ENCODE data around the gene SLIT3. TPM values are rescaled to one million over a fixed set of nuclear protein-coding genes. Genes with fewer than 3 reads are reported as not detected.

Gene SLIT3
- total RNA-seq, 1 donor from 2014 or later, result under 0.01 TPM

DNA sequence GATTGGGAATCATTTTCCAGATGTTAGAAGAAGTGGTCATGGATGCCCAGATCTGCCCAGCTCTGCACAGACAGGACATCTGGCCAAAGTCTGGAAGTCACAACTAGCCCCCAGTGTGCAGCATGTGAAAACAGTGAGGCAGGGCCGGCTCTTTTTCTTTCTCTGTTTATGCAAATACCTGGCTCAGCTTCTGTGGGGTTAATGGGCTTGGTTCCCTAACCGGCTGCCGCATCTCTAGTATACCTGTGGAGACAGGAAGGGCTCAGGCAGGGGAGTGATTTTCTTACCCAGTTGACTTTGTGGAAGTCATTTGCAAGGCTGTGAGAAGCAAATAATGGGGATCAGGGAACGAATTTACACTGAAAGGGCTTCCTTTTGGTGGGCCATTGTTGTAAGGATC, 467.0 kb downstream of the SLIT3 start:
- no peak for DNase-seq (ENCODE audit: low read depth in 2 of 2)

- DNase-seq (ENCODE audit: low read depth in 2 of 2), result peak in 1 of 2 donors; percentile 22
These were observed 467.6 kb downstream of the SLIT3 start for GRCh38 chr5:168833383-168833782.

DNA sequence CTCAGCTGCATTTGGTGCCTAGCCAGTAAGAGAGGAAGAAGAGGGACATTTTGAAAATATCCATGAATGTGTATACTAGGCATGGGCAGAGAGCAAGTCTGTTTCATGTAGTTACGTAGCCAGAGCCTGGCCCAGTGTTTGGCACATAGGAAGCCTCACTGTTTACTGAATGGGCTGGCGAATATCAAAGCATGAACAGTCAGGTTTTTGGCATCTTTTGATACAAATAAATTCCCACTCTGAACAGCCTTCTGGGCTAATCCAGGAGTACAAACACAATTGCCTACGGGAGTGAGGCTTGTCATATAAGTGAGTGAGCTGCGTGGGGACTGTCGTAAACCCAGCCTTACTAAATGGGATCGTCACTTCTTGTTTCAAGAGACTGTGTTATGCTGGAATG, 468.6 kb downstream of the SLIT3 start:
- DNase-seq (ENCODE audit: low read depth in 2 of 2), result no peak

DNA sequence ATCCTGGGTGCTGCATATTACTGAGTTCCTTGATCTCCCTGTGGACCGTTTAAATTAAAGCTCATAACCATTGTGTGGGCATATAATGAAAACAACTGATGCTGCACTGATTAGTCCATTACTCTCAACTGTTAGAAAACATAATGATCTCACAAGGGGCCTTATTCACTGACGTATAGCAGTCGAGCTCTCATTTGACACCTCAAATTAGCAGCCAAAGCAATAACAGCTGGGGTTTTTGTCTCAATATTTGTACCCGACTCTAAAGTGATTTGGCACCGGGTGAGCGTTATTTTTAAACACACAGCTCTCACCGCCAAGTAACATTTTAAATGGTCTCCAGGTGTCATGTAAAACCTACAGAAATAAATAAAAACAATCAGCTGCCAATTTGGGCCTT, 469.6 kb downstream of the SLIT3 start:
- no peak for DNase-seq (ENCODE audit: low read depth in 2 of 2)

GRCh38 chr5:168830833-168831232, 470.1 kb downstream of the SLIT3 start:
- no peak for DNase-seq (ENCODE audit: low read depth in 2 of 2)

- no peak for DNase-seq (ENCODE audit: low read depth in 2 of 2)
These were observed 471.0 kb downstream of the SLIT3 start for GRCh38 chr5:168829922-168830417.

DNA sequence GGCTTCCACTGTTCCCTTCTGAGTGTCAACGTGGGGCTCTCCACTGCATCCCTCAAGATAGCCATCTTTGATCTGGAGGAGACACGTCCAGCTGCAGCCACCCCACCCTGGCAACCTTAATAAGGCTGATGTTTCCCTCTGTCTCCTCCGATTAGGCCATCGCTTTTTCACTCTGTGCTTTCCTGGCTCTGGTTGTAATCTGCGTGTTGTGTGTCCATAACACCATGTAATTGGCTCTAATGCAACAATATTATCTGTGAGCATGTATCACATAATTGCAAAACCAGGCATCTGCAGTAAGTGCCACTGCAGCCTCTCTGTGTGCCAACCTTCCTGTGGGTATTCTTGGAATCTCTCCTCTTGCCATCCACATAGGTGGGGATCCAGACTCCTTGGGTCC, 471.9 kb downstream of the SLIT3 start:
- DNase-seq (ENCODE audit: low read depth in 2 of 2), result no peak

DNA sequence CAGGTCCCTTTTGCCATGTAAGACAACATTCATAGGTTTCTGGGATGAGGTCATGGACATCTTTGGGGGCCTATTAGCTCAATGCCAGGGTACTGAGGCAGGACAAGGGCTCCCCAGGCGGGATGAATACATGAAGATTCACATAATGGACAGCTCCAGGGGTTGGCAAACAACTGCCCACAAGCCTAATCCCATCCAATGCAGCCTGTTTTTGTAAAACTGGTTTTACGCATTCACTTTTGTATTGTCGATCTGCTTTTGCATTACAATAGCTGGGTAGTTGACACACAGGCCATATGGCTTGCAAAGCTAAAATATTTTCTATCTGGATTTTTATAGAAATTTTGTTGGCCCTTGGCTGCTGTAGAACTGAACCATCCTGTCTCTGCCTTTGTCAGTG, 473.3 kb downstream of the SLIT3 start:
- no peak for DNase-seq (ENCODE audit: low read depth in 2 of 2)

DNA sequence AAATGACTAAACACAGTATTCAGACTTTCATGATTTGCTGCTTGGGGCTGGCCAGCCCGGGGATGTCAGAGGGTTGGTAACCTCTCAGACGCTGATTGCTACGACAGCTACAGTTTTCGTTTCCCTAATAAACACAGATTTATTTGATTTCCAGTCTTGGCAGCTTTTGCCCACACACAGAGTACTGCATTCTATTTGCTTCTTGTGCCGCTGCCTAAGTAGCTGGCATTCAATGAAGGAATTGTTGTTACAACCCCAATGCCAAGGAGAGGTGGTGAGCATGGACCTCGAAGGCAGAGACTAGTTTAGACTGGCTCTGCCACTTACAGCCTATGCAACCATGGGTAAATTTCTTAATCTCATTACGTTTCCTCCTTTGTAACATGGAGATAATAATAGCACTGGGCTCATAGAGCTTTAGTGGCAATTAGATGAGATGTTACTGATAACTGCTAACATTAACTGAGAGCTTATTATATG, 474.7 kb downstream of the SLIT3 start:
- DNase-seq (ENCODE audit: low read depth in 2 of 2), result no peak

DNA sequence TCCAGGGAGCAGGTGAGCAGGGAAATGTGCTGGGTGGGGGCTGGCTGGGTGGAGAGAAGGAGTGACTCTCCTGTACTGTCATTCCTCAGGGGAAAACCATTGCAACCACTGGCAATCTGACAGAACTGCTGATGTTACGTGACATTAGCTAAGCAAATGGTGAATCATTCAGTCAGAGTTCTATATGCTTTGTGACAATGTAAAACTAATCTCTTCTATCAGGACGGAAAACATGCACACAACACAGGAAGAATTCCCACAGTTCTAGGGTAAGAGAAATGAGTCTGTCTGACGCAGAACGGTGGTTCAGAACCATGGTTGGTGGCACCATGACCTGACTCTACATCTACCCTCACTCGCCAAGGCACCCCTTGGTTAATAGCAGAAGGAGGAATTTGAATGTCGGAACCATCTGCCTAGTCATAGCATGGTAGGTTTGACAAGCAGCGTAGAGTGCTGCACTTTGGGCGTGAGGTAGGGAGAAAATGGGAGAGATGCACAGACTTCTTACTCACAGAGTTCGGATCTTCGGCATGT, 478.1 kb downstream of the SLIT3 start:
- DNase-seq (ENCODE audit: low read depth in 2 of 2), result no peak

DNA sequence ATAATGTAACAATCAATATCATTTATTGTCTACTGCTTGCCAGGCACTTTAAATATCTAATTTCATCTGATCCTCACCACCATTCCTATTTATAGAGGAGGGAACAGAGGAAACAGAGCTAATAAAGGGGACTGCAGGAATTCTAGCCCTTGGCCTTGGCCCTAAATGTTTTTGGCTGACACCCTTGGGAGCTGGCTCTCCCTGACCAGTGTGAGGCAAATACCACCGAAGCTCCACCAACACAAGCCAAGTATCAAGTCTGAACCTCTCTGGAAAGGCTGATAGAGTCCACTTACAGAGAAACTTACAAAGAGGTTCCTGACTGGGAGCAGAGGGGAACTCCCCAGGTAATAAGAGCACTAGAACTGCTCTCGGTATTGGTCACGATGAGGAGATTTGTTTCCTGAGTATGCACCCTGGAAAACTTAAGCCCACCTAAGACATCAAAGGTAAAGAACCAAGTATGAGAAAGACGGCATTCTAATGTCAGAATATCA, 478.6 kb downstream of the SLIT3 start:
- no peak for DNase-seq (ENCODE audit: low read depth in 2 of 2)

DNA sequence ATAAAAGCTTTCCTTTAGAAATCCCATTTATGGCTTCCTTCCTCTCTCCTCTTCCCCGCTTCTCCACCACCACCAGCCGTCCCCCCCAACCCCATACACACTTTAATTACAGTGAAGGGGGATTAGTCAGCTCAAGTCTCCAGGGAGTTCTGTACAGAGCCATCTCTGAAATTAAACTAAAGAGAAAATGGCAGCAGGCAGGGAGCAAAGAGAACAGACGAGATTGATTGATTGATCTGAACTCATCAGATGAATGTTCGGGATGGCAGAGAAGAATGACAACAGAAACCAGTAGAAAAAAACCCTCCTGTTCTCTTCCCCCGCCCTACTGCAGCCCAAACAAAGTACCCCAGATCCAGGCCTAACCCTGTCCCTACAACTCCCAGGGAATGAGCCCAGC, 480.1 kb downstream of the SLIT3 start:
- no peak for DNase-seq (ENCODE audit: low read depth in 2 of 2)

DNA sequence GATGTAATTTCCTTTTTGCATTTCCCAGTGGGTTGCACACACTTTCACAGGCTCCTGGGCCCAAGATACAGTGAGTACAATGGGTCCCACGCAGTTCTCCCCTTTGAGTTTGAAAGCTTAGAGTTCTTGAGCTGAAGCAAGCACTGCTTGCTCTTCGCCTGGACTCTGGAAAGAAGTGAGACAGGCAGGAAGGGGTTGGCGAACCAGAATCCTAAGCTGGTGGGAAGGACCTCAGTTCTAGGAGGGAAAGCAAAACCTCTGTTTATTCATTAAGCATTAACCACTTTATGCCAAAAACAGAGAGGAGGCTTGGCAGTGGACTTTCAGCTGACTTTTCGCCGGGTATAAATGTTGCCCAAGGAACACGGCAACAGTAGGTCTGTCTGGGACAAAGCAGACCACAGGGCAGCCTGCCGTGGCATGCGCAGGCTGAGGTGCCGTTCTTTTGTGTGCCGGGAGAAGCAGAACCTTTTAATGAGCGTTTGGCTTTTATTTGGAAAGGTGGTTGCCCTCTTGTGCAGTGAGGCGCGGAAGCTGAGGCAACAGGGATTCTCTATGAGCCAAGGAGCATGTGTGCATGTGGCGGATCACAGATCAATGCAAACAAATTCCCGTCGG, 481.8 kb downstream of the SLIT3 start:
- no peak for DNase-seq (ENCODE audit: low read depth in 2 of 2)

DNA sequence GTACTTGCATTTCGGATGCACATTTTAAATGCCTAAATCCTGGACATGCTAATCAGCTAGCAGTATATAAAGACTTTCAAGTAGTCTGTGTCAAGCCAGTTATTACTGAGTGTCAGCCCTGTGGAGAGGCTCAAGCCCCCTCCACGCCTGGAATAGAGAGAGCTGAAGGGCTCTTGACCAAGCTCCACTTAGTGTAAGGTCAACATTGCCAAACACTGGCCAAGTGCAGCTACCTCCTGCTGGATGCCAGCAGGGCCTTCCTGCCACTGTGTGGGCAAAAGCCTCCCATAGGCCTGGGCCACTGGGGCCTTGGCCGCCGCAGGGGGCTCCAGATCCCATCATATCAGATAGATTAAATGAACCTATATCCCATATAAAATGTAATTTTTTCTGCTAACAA, 482.4 kb downstream of the SLIT3 start:
- no peak for DNase-seq (ENCODE audit: low read depth in 2 of 2)

GRCh38 chr5:168817591-168817990, 483.3 kb downstream of the SLIT3 start:
- DNase-seq (ENCODE audit: low read depth in 2 of 2), result no peak

GRCh38 chr5:168816661-168817060, 484.3 kb downstream of the SLIT3 start:
- no peak for DNase-seq (ENCODE audit: low read depth in 2 of 2)

DNA sequence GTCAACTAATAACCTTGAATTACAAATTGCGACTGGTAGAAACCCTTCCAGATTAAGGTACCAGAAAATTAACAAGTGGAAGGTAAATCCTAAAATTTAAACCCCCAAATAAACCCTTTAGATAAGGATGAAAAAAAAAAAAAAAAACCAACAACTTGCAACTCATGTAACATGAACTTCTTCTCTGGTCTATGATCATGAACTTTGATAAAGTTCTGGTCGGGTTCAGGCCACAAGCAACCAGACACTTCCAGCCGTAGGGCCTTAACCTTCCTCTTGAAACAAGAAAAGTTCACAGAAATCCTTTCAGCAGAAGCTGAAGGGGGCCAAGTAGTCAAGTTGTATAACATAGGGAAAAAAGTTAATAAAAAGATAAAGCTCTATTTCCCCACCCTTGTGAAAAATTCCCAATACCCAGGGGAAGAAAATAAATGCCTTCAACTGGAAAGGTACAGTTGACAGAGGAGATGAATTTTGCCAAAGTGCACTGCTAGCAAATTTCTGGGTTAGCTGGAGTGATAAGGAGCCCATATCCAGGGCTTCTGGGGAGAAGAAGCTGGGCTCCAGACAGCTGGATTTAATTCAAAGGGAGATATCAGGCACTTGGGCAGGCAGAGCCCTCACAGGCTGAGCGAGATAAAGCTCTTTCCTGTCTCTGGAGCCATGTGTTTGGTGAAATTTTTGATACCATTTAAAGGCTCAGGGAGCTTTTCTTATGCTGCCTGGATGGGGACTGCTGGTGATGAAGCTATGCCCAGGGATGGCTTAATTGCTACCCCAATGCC, 487.6 kb downstream of the SLIT3 start:
- DNase-seq (ENCODE audit: low read depth in 2 of 2), result no peak

DNA sequence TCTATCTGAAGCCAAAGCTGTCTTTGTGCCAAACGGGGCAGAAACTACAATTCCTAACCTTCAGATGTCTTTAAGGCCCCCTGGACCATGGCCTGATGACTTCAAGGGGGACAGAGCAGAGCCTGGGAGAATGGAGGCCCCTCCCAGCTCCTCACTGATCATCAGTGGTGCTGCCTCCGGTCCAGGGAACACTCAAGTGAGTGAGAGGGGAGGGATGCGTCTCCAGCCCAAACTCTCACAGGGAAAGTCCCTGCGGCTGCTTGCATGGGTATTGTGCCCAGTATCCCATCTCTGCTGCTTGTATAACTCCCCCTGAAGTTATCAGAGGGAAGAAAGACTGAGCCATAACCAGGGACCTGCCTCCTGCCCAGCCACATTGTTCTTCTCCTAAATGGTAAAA, 490.3 kb downstream of the SLIT3 start:
- DNase-seq (ENCODE audit: low read depth in 2 of 2), result no peak

DNA sequence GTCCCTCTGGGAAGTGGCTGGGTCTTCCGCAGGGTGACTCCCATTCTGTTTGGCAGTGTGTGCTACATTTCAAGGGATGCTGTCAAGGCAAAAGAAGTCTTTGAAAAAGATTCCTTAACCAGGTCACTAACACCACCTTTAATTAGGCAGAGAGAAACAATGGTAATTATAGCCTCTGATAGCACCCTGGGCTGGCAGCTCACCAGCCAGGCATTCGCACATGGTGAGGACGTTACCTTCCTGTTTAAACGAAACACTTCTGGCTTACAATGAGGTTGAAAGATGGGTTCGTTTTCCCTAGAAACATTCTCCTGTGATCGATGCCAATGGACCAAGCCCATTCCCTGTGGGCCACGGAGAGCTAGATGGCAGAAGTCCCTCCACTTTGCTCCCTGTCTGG, 491.7 kb downstream of the SLIT3 start:
- DNase-seq (ENCODE audit: low read depth in 2 of 2), result no peak

DNA sequence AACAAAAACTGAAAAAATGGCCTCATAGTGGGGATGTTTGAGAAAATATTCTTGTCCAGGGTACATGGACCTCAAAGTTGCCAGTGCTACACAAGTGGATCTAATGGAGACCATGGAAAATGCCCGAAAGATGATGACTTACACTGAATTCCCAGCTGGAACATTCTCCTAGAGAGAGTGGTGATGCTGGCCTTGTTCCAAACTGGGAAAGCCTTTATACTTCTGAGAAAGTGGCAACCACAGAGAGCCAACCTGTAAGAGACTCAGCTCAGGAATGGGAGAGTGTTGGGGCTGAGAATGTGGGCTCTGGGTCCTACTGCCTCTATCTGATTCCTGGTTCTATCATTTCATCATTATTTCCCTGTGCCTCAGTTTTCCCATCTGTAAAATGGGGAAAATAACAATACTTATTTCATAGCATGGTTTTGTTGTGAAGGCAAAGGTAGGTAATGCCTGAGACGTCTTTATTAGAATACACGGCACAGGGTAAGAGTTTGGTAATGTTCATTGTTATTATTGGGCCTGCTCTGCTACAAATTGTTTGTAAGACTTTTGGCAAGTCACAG, 492.8 kb downstream of the SLIT3 start:
- DNase-seq (ENCODE audit: low read depth in 2 of 2), result no peak

DNA sequence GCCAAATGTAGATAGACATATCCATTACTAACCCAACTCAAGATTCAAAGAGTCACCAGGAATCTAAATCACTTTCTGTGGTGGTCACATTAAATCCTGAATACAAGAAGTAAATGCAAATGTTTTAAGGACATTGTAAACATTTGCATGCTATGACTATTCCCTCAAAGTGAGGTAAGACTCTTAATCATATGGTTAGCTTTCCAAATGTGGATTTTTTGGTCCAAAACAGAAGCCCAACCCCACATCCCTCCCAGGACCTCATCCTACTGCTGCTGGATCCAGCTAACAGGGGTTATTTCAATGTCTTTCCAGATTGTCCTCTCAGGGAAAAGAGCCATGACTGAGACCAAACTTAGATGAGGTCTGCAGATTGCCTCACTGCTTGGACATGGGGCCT, 493.7 kb downstream of the SLIT3 start:
- no peak for DNase-seq (ENCODE audit: low read depth in 2 of 2)

DNA sequence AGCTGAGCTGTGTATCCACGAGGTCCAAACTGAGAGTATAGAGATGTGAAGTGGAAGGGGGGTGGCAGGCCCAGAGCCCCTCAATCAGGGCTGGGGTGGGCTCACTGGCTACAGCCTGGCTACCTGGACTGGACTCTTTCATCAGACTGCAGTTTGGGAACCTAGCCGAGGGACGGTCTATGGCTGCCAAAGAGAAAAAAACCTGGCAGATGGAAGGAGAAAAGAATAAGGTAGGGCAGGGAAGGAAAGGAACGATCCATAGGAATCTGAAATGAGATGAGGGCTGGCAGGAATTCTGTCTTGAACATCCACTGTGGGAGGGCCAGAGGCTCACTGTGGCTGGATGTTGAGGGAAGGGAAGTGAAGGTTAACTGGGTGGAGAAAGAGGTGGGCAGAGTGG, 497.4 kb downstream of the SLIT3 start:
- DNase-seq (ENCODE audit: low read depth in 2 of 2), result no peak
